GM18508 (cell line): ENCODE data around the gene LRRC41.

Source experiments
- ATAC-seq: cut with Tn5 transposase; IDR thresholded peaks from one replicate; pipeline ENCODE4 v1.9.1; 2021; ENCODE audit warnings: moderate number of reproducible peaks; ENCODE audit not compliant: insufficient read depth, unreplicated experiment

LRRC41 gene

DNA sequence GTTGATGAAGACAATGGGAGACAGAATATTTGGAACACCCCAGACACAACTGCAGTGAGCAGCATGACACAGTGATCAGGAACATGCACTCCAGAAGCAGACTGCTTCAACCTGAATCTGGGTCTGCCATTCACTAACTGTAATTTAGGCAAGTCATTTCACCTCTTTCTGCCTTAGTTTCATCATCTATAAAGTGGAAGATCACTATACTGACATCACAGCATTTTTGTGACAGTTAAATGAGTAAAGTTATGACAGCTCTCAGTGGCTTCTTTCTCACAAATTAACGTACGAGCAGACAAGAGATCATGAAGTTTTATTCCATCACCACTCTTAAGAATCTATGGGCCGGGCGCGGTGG, 14.3 kb downstream of the LRRC41 start:
- ATAC-seq, result no peak

DNA sequence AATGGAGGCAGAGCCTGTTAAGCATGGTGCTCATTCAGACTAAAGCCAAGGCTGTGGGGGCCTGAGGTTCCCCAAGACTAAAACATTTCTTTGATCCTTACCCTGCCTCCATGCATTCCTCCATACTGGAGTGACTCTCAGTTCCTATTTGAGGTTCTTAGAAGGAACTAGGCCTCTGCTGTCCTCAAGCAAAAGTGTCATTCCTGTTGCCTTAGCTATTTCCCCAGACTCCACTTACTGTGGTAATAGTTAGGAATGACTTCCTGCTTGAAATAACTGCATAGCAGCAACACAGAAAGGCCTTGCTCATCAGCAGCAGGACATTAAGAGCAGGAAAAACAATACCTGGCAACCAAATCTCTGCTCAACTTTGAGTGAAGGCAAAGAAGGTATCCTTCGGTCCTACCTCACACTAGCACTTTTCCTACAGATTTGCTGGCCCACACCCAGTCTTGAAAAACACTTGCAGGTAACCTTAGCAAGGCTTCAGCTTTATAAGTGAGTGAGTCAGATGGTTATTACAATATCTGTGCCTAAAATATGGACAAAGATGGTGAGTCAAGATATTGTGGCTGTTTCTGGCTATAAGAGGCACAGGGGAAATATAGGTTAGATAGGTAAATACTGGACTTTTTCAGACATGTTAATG, 14.8 kb downstream of the LRRC41 start:
- ATAC-seq, result no peak

- ATAC-seq, result no peak
Observed at GRCh38 chr1:46285730-46286477, 17.5 kb downstream of the LRRC41 start.

GRCh38 chr1:46284597-46285564, 18.5 kb downstream of the LRRC41 start:
- ATAC-seq, result no peak

GRCh38 chr1:46284058-46284457, 19.4 kb downstream of the LRRC41 start:
- ATAC-seq, result no peak

- no peak for ATAC-seq
Observed at GRCh38 chr1:46281021-46281420, 22.4 kb downstream of the LRRC41 start.

DNA sequence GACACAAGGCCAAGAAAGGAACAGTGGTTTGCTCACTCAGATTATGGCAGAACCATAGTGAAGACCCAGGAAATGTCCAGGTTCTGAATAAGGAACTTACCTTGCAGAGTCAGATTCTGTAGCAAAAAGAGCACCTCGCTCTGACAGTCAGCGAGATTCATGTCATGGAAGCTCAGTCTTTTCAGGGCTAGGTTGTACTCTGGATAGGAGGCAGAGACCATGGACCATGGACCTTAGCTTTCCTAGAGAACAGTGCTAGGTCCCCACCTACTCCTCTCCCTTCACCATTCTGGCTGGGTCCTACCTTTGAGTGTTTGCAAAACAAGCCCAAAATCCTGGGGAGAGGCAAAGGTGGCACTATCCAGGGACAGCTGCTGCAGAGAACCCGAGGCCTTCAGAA, 23.3 kb downstream of the LRRC41 start:
- no peak for ATAC-seq

GRCh38 chr1:46278807-46279206, 24.6 kb downstream of the LRRC41 start:
- ATAC-seq, result no peak

DNA sequence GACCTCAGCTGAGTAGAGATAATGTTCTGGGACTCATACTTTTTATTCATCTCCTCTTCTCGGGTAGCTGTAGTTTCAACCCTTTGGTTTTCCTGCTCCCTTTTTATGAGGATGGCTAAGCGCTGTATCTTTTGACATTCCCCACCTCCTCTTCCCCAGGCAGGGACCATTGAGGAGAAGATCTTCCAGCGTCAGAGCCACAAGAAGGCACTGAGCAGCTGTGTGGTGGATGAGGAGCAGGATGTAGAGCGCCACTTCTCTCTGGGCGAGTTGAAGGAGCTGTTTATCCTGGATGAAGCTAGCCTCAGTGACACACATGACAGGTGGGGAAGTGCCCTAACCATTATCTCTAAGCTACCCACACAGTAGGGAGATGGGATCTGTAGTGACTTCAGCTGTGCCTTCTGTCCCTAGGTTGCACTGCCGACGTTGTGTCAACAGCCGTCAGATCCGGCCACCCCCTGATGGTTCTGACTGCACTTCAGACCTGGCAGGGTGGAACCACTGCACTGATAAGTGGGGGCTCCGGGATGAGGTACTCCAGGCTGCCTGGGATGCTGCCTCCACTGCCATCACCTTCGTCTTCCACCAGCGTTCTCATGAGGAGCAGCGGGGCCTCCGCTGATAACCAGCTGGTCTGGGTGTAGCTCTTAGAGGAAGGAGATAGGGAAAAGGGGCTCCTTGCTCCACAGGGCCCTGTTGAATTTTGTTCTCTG, 25.6 kb downstream of the LRRC41 start:
- no peak for ATAC-seq

GRCh38 chr1:46275030-46275337, 28.4 kb downstream of the LRRC41 start:
- ATAC-seq, result no peak

DNA sequence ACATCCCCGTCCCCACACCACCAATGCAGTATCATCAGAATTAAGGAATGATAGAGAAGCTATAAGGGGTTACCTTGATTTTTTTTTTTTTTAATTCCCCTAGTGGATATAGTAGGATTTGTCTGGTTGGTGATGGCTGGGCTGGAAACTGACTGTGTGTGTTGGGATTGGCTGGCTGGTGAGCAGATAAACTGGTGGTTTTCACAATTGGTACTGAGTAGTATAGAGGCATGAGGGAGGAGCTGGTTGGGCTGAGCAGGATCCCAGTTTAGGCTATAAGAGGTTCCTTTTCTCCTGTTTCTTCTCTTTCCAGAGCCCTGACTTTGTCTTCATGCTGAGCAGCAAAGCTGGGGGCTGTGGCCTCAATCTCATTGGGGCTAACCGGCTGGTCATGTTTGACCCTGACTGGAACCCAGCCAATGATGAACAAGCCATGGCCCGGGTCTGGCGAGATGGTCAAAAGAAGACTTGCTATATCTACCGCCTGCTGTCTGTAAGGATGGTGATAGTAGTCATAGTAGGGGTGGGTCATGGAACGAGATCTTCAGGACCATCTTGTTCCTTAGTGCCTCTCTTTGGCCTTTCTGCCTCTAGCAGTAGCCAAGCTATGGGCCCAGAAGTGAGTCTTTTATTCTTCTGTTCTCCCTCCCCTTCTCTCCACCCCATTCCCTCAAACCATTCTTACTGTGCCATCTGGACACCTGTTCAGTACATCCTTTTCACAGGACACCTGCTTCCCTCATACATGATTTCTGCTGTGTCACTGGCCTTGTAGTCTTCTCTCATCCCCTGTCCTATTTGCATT, 29.0 kb downstream of the LRRC41 start:
- ATAC-seq, result no peak

GRCh38 chr1:46268578-46268977, 34.8 kb downstream of the LRRC41 start:
- no peak for ATAC-seq

DNA sequence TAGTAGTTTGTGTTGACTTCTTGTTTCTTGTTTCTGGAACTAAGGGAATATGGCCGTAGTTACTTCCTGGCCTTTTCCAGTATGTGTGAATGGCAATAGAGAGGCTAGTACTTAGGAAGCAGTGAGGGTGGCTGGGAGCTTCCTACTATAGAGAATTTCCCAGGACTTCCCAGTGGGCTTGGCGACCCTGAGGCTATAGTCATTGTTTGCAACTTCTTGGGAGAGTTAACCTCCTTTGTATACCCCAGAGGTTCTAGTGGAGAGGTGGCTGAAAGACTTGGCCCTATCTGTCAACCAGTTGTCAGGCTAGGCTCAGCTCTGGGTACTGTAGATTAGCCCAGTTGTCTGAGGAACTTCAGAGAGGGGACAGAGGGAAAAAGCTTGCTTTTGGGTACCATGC, 40.3 kb downstream of the LRRC41 start:
- ATAC-seq, result no peak

- ATAC-seq, result no peak
Observed at GRCh38 chr1:46262508-46262907, 40.9 kb downstream of the LRRC41 start.

DNA sequence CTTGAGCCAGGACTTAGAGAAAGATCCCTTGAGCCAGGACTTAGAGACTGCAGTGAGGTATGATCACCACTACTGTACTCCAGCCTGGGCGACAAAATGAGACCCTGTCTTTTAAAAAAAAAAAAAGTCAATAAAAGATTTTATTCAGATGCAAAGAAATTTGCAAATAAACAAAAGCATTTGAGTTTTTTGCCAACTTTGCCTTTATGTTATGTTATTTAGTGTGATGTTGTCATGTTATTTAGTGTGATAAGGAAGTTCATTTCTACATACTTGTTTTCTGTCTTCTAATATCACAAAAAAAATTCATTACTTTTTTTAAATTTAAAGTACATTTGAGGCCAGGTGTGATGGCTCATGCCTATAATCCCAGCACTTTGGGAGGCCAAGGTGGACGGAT, 46.9 kb downstream of the LRRC41 start:
- no peak for ATAC-seq

DNA sequence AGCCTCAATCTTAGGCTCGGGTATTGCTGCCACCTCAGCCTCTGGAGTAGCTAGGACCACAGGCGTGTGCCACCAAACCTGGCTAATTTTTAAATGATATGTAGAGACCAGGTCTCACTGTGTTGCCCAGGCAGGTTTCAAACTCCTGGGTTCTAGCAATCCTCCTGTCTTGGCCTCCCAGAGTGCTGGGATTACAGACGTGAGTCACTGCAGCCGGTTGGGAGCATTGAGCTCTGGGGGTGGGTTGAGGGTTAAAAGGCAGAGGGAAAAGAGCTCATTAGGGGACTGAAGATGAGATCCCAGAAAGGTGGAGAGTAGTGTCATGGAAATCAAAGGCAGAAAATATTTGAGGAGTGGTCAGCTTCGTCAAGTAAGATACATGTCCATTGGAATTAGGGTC, 48.7 kb downstream of the LRRC41 start:
- no peak for ATAC-seq

DNA sequence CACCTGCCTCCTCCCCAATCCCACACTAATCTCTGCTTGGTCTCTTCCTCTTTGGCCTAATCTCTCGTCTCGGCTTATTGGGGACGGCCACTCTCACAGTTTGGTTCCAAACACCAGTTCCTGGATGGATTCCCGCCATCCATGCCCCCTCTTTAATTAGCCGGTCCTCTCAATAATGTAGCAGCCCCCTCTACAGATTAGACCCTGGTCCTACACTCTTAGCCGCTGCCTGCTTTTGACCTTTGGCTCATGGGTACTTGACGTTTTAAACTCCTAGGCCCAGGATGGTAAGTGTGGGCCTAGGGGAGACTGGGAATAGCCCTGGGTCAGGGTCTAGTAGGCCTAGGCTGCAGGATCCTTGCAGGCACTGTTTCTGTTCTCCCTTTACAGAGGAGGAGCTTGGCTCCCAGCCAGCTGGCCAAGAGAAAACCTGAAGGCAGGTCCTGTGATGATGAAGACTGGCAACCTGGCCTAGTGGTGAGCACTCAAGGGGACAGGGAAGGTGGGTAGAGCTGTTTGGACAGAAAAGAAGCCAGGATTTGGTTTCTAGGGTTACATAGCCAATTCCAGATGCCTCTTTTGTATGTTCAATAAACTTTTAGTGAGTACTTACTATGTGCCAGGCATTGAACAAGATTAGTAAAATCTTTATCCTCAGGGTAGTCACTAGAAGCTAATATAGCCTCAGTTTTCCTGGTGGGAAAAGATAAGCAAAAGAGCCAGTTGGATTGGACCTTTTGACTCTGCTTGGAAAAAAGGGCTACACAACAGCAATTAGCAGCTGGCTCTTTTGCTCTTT, 55.1 kb downstream of the LRRC41 start:
- no peak for ATAC-seq

DNA sequence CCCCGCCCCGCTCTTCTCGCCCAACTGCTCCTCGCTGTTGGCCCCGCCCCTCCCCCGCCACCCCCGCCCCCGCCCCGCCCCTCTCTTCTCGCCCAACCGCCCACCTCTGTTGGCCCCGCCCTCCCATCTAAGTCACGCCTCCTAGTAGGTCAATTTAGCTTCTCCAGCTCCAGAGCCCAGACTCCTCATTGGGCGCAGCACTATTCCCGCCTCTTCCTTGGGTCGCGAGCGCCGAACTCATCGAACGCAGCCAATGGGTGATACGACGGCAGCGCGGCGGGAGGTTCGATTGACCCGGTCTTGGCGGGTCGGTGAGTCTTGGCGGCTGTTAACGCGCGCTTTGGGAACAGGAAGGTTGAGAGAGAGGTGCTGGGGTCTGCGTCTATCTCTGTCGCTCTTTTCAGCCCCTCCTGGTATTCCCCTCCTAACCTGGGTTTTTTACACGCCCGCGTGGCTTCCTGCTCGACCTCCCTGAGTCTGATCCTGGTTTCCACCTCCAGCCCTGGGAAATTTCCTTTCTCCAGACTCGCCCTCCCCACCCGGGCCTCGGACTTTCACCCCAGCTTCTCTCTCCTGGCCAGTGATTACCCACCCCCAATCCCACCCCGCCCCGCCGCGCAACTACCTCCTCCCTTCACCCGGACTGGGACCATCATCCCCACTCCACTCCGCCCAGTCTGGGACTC, 55.8 kb downstream of the LRRC41 start, which contains the start of gene RAD54L:
RAD54L (plus strand) TSS at position 328 of the 686 bp plus-strand sequence. CDS start 643 bp downstream, outside the sequence.
- peak; percentile 74 for ATAC-seq
